ENCODE measurements around the gene TMEM53. TPM values are rescaled to one million over a fixed set of nuclear protein-coding genes. Genes with fewer than 3 reads are reported as not detected.
A peak's percentile ranks its signal among the peaks of the same experiment; 100 is the strongest.

TMEM53 gene
- total RNA-seq, 2 experiments from 2014 or later, result 4.2 to 4.7 TPM

- no peak for ATAC-seq (ENCODE audit: low read depth)
- peaks cover 5% of the 10 kb centered on the region for H3K36me3 Mint-ChIP-seq
Observed at GRCh38 chr1:44647896-44648295, 26.4 kb downstream of the TMEM53 start.

GRCh38 chr1:44646261-44647110 lies 27.8 kb downstream of the TMEM53 start:
- H3K4me1 Mint-ChIP-seq, result peaks cover 2% of the 10 kb centered on the region
- no peaks in the 10 kb centered on the region for H3K27me3 Mint-ChIP-seq
- H3K4me3 Mint-ChIP-seq, result no peak overlapping the region
- ATAC-seq (ENCODE audit: low read depth) (no peak), DNase-seq (no peak)
- POLR2A ChIA-PET, result interaction anchor here (1.0 kb wide), 1 partner anchor 15 kb away, joined by 4 read pairs; no protein-coding TSS in a partner anchor
- H3K27ac Mint-ChIP-seq, result no peak overlapping the region
- H3K9me3 Mint-ChIP-seq, result no peaks in the 10 kb centered on the region
- H3K36me3 Mint-ChIP-seq, result peaks cover 5% of the 10 kb centered on the region

More at GRCh38 chr1:44647896-44648295, 26.4 kb downstream of the TMEM53 start:
- Mint-ChIP-seq H3K27ac (no peak overlapping the region), H3K27me3 (no peaks in the 10 kb centered on the region), H3K9me3 (no peaks in the 10 kb centered on the region), H3K4me1 (peaks cover 2% of the 10 kb centered on the region), H3K4me3 (no peak overlapping the region)
- no peak for DNase-seq
- POLR2A ChIA-PET, result interaction anchor here (1.0 kb wide), 1 partner anchor 17 kb away, joined by 4 read pairs; no protein-coding TSS in a partner anchor

DNA sequence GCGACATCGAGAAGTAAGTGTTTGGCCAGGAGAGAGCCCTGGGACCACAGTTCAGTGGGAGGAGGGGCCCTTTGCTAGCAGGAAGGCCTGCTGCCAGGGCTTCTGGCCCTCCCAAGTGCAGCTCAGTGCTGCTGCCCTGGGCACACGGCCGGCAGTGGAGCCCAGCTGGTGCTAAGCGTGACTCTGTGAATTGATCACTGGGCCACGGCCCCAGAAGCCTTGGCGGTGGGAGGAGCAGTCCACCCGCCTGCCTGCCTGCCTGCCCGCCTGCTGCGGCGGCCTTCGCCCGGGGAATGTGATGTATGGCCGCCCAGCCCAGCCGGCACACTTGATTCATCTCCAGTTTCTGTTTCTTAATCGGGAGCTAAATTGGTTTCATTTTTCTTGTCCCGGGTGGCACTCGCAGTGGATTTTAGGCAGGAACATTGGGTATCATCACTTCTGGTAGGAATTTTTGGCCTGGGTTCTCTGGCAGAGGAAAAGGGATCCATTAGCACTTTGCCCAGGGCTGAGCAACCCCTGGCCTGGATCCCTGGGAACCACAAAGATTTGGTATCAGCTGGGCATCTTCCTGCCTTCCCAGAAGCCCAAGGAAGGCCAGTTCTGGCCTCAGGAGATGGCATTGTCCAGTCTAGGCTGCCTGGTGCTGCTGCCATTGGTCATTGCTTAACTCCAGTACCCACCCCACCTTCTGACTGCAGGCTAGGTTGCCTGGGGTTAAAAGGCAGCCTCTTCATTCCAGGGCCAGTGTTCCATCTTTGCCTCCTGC lies 28.6 kb downstream of the TMEM53 start:
- Mint-ChIP-seq H3K27ac (no peak overlapping the region), H3K4me1 (peaks cover 2% of the 10 kb centered on the region), H3K9me3 (no peaks in the 10 kb centered on the region), H3K4me3 (no peak overlapping the region), H3K36me3 (peaks cover 5% of the 10 kb centered on the region), H3K27me3 (no peaks in the 10 kb centered on the region)
- no peak for ATAC-seq (ENCODE audit: low read depth)
- DNase-seq, result no peak
- POLR2A ChIA-PET, result no interaction called here

- Mint-ChIP-seq H3K4me1 (peaks cover 2% of the 10 kb centered on the region), H3K27me3 (no peaks in the 10 kb centered on the region), H3K4me3 (no peak overlapping the region), H3K9me3 (no peaks in the 10 kb centered on the region), H3K27ac (peak overlapping the region; percentile 67), H3K36me3 (peaks cover 5% of the 10 kb centered on the region)
- ATAC-seq (ENCODE audit: low read depth), result no peak
- POLR2A ChIA-PET, result no interaction called here
- no peak for DNase-seq
Observed at GRCh38 chr1:44644806-44645205, 29.5 kb downstream of the TMEM53 start.

- DNase-seq (no peak), ATAC-seq (ENCODE audit: low read depth) (no peak)
- Mint-ChIP-seq H3K4me3 (no peak overlapping the region), H3K9me3 (no peaks in the 10 kb centered on the region), H3K27ac (no peak overlapping the region), H3K4me1 (no peaks in the 10 kb centered on the region), H3K27me3 (no peaks in the 10 kb centered on the region), H3K36me3 (peaks cover 5% of the 10 kb centered on the region)
- POLR2A ChIA-PET, result interaction anchor here (3.1 kb wide), 1 partner anchor 12 kb away, joined by 18 read pairs; no protein-coding TSS in a partner anchor
Observed at GRCh38 chr1:44643721-44644334, 30.5 kb downstream of the TMEM53 start.

DNA sequence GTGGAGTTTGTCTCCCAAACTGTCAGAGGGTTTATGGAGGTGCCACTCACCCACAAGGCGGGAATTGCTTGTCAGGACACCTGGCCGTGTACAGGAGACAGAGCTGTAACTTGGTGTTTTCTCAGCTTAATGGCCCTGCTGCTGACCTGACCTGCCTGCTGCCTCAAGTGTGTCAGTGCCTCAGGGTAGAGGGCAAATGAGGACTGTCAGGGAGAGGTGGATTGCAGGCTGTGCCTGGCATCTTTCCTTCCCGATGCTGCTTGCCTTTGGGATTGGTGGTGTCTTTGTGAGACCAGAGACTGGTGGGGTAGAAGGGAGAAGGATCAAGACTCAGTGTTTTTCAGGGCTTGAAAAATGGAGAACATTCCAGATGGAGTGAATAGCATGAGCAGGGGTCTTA lies 31.4 kb downstream of the TMEM53 start:
- POLR2A ChIA-PET, result interaction anchor here (3.1 kb wide), 1 partner anchor 11 kb away, joined by 18 read pairs; no protein-coding TSS in a partner anchor
- no peaks in the 10 kb centered on the region for H3K4me1 Mint-ChIP-seq
- no peaks in the 10 kb centered on the region for H3K9me3 Mint-ChIP-seq
- no peak overlapping the region for H3K4me3 Mint-ChIP-seq
- no peaks in the 10 kb centered on the region for H3K27me3 Mint-ChIP-seq
- H3K27ac Mint-ChIP-seq, result no peak overlapping the region
- no peak for ATAC-seq (ENCODE audit: low read depth)
- no peak for DNase-seq
- peaks cover 5% of the 10 kb centered on the region for H3K36me3 Mint-ChIP-seq

- POLR2A ChIA-PET, result interaction anchor here (3.1 kb wide), 1 partner anchor 10 kb away, joined by 18 read pairs; no protein-coding TSS in a partner anchor
- ATAC-seq (ENCODE audit: low read depth), result no peak
- Mint-ChIP-seq H3K27ac (peak overlapping the region; percentile 35), H3K9me3 (no peaks in the 10 kb centered on the region), H3K36me3 (peaks cover 5% of the 10 kb centered on the region), H3K4me3 (no peak overlapping the region), H3K4me1 (no peaks in the 10 kb centered on the region), H3K27me3 (no peaks in the 10 kb centered on the region)
- no peak for DNase-seq
Observed at GRCh38 chr1:44642255-44642654, 32.0 kb downstream of the TMEM53 start.

DNA sequence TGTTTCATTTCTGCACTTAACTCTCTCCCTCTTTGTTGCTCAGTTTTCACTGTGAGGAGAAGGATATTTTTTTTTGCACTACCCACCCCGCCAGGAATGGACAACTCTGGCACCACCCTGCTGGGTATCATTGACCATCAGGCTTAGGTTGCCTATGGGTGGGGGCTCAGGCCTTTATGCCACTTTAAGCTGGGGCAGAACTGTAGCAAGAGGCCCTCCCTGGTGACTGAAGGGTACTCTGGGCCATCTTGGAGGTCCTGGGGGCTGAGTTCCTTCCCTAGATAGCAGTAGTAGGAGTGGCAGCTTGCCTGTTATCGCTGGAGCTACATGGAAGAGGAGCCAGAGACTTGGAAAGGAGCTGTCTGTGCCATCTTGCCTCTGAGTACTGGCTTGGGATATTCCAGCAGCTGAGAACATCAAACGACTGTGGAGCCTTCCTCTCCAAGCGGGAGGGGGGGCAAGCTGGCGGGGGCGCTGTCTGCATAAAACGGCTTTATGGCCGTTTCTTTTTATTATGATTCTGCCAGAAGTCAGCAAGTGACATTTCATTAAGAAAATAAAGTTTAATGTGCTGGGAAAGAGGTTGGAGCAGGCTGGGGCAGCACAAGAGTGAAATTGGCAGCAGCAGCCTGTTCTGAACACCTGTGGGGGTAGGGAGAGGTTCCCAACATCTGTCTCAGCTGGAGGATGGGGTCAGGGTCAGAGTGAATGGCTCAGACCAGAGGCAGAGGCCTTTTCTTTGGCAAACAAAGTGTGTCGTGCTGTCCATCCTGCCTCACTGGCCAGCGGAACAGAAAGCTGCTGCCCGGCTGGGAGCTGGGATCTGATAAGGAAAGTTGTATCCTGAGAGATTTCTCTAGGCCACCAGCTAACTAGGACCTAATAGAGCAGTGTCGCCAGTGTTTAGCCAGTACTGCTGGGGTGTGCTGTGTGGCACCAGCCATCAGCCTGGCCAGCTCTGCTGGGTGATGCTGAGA lies 32.9 kb downstream of the TMEM53 start:
- Mint-ChIP-seq H3K4me3 (no peak overlapping the region), H3K27me3 (no peaks in the 10 kb centered on the region), H3K4me1 (no peaks in the 10 kb centered on the region), H3K27ac (no peak overlapping the region), H3K36me3 (peaks cover 7% of the 10 kb centered on the region), H3K9me3 (no peaks in the 10 kb centered on the region)
- ATAC-seq (ENCODE audit: low read depth) (no peak), DNase-seq (no peak)
- POLR2A ChIA-PET, result interaction anchor here (3.1 kb wide), 1 partner anchor 9 kb away, joined by 18 read pairs; no protein-coding TSS in a partner anchor

DNA sequence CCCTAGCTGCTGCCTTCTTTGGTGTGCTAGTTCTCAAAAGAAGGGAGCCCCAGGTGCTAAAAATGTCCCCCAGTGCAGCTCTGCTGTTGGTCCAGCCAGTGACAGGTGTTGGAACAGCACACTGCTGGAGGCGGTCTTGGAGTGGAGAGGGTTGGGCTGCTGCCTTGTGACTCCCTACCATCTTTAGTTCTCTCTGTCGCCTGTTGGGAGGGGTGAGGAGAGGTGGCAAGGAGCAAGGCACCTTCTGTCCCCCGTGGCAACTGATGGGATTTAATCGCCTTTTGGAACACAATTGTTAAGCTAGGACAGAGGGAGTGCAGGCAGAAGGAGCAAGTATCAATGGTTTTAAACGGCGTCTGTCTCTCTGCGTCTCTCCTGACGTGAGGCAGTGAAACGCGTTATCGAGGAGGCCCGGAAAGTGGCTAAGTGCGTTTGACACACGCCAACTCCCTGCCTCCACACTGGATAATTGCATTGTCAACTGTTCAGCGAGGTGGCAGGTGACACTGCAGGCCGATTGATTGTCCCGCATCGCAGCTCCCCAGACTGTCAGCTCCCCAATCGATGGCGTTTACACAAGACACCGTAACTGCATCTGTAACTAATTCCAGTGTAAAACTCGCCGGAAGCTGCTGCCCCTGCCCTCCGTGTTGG lies 34.0 kb downstream of the TMEM53 start:
- Mint-ChIP-seq H3K27me3 (no peaks in the 10 kb centered on the region), H3K4me3 (no peak overlapping the region), H3K9me3 (no peaks in the 10 kb centered on the region), H3K36me3 (peaks cover 10% of the 10 kb centered on the region), H3K4me1 (no peaks in the 10 kb centered on the region), H3K27ac (no peak overlapping the region)
- ATAC-seq (ENCODE audit: low read depth), result no peak
- POLR2A ChIA-PET, result interaction anchor here (3.1 kb wide), 1 partner anchor 8 kb away, joined by 18 read pairs; no protein-coding TSS in a partner anchor
- no peak for DNase-seq

DNA sequence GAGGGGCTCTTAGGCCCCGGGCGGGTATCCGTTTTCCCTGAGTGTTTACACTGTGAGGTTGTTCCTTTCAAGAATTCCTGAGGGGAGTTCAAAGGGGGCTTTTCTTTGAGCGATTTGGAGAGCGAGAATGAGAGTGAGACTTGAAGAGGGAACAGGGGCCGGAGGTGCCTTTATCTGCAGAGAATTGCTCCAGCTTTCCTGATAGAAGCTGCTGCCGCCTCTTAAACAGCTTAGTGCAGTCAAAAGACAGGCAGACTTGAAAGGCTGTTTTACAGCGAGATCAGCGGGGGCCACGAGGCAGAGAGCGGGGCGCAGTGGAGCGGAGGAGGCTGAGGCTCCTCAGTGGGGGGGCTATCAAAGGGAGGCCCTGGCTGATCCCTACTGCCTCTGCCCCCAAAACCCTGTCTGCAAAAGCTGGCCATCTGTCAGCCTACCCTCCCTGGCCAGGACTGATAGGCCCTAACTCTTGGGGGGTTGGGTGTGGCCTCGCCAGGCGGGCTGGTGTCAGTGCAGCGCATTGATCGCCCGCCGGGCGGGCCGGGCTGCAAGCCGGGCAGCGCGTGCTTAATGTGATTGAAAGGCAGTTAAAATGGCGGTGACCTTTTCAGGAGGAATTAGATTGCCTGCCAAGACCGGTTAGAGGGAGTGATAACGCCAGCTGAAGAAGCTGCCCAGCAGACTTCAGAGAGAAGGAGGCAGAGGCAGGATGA lies 36.4 kb downstream of the TMEM53 start:
- Mint-ChIP-seq H3K27me3 (no peaks in the 10 kb centered on the region), H3K36me3 (peaks cover 14% of the 10 kb centered on the region), H3K4me1 (peaks cover 10% of the 10 kb centered on the region), H3K4me3 (no peak overlapping the region), H3K9me3 (no peaks in the 10 kb centered on the region), H3K27ac (no peak overlapping the region)
- ATAC-seq (ENCODE audit: low read depth) (no peak), DNase-seq (no peak)
- POLR2A ChIA-PET, result interaction anchor here (0.9 kb wide), 1 partner anchor 10 kb away, joined by 4 read pairs; no protein-coding TSS in a partner anchor

DNA sequence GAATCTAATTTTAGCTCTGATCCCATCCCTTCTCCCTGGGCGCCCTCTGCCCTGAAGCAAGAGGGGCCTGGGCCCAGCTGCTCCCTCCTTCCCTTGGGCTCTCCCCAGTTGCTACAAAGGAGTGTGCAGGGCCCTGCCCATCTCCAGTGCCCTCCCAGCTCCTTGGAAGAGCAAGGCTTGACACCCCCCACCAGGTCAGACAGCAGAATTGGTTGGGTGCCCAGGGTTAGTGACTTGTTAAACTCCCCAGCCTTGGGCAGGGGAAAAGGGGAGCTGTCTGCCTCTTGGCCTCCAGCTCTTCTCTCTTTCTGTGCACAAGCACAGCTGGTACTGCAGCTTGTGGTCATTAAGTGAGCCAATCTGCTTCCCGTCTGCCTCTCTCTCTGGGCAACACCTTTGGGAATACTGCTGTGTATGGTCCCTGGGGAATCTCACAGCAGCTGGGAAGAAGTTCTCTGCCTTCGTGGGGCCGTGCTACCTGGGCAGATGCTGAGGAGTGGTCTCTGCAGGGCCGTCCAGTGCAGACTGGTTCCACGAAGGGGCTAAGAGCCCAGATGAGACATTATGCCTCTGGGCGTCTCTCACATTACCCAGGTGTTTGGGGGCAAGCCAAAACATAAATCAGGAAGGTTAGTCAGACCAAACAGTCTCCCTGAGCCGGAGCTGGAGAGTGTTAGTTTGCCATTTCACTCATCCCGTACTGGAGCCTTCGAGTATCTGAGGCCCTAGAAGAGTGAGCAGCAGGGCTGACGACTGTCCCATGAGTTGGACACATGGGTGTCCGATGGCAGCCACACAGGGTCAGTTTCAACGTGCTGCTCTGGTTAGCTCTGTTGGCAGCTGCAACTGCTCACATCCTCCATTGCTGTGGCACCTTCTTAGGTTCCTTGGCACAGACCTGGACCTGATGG lies 37.3 kb downstream of the TMEM53 start:
- ATAC-seq (ENCODE audit: low read depth) (no peak), DNase-seq (no peak)
- no peaks in the 10 kb centered on the region for H3K27me3 Mint-ChIP-seq
- H3K27ac Mint-ChIP-seq, result no peak overlapping the region
- peaks cover 14% of the 10 kb centered on the region for H3K36me3 Mint-ChIP-seq
- no peak overlapping the region for H3K4me3 Mint-ChIP-seq
- POLR2A ChIA-PET, result interaction anchor here (0.9 kb wide), 1 partner anchor 9 kb away, joined by 4 read pairs; no protein-coding TSS in a partner anchor
- H3K9me3 Mint-ChIP-seq, result no peaks in the 10 kb centered on the region
- H3K4me1 Mint-ChIP-seq, result peaks cover 12% of the 10 kb centered on the region

Data from activated naive CD8-positive, alpha-beta T cell treated with anti-CD3 and anti-CD28 coated beads, Interleukin-2, amount 10 ng/mL, durations not matched to agents 7 days and 5 days (primary cell).